Liver (tissue), 9 donors: ENCODE results near the gene THEM4. TPM values are rescaled to one million over a fixed set of nuclear protein-coding genes. Genes with fewer than 3 reads are reported as not detected.
"Not testable (repeated sequence)": the region's sequence is repeated elsewhere in the genome, so short reads cannot be mapped to it uniquely, and the experiment has no call there.

ENCODE experiments used
- DNase-seq: peaks from one replicate; pipeline ENCODE4 v3.0.0-alpha.2; 2017; ENCODE audit warnings: low spot score
- H3K27ac ChIP-seq, 2 donors: one replicate each; pipeline ENCODE4 v1.7.0; 2013; ENCODE audit warnings: inconsistent platforms in 2 of 2, low read length in 2 of 2, control low read depth in 1 of 2, low read depth in 1 of 2, mild to moderate bottlenecking in 1 of 2
- H3K27me3 ChIP-seq, 4 donors: one replicate each; pipeline versions ENCODE4 v1.6.1 to v1.7.0; 2013; ENCODE audit warnings: low read length in 3 of 4, inconsistent platforms in 1 of 4, mild to moderate bottlenecking in 1 of 4, moderate library complexity in 1 of 4; ENCODE audit not compliant: control insufficient read depth in 4 of 4, insufficient read depth in 4 of 4
- H3K36me3 ChIP-seq, 4 donors: one replicate each; pipeline versions ENCODE4 v1.6.1 to v1.7.0; 2013; ENCODE audit warnings: low read length in 3 of 4, mild to moderate bottlenecking in 3 of 4, low read depth in 1 of 4, moderate library complexity in 1 of 4; ENCODE audit not compliant: control insufficient read depth in 4 of 4, insufficient read depth in 3 of 4
- H3K4me1 ChIP-seq, 4 donors: one replicate each; pipeline versions ENCODE4 v1.6.1 to v1.7.0; 2013; ENCODE audit warnings: low read length in 3 of 4, mild to moderate bottlenecking in 3 of 4, moderate library complexity in 1 of 4; ENCODE audit not compliant: control insufficient read depth in 4 of 4, insufficient read depth in 4 of 4
- H3K4me3 ChIP-seq, 3 donors: one replicate each; pipeline versions ENCODE4 v1.6.1 to v1.7.0; 2013; ENCODE audit warnings: low read length in 3 of 3, control low read depth in 1 of 3, low read depth in 1 of 3, mild to moderate bottlenecking in 1 of 3
- H3K9ac ChIP-seq, 2 donors: one replicate each; pipeline ENCODE4 v1.7.0; 2013; ENCODE audit warnings: low read length in 2 of 2, mild to moderate bottlenecking in 2 of 2, moderate library complexity in 2 of 2, control low read depth in 1 of 2, low read depth in 1 of 2
- H3K9me3 ChIP-seq, 4 donors: one replicate each; pipeline versions ENCODE4 v1.6.1 to v1.7.0; 2013; ENCODE audit warnings: low read length in 3 of 4; ENCODE audit not compliant: control insufficient read depth in 4 of 4
- ATF3 ChIP-seq: IDR thresholded peaks from 2 replicates; pipeline ENCODE4 v1.6.1; 2016; ENCODE audit warnings: antibody characterized with exemption
- CTCF ChIP-seq: fragments of 150-350 bp; IDR thresholded peaks from 2 replicates; pipeline ENCODE4 v1.5.1; 2017; ENCODE audit warnings: improper control_type of control experiment, low read depth, low read length; ENCODE audit not compliant: missing input control
- FOXA1 ChIP-seq: IDR thresholded peaks from 2 replicates; pipeline ENCODE4 v1.6.1; 2016; ENCODE audit warnings: antibody characterized with exemption
- FOXA2 ChIP-seq: IDR thresholded peaks from 2 replicates; pipeline ENCODE4 v1.6.1; 2016; ENCODE audit warnings: antibody characterized with exemption
- HNF4A ChIP-seq, 2 donors: conservative IDR thresholded peaks; 2 replicates each; pipeline ENCODE4 v1.6.1; 2016; ENCODE audit warnings: antibody characterized with exemption in 2 of 2, mild to moderate bottlenecking in 2 of 2
- JUND ChIP-seq, 2 donors: IDR thresholded peaks; 2 replicates each; pipeline ENCODE4 v1.6.1; 2016; ENCODE audit warnings: antibody characterized with exemption in 2 of 2
- RAD21 ChIP-seq, 2 donors: IDR thresholded peaks; 2 replicates each; pipeline ENCODE4 v1.6.1; 2016; ENCODE audit warnings: antibody characterized with exemption in 2 of 2, mild to moderate bottlenecking in 2 of 2
- SP1 ChIP-seq: IDR thresholded peaks from 2 replicates; pipeline ENCODE4 v1.6.1; 2018; ENCODE audit warnings: antibody characterized with exemption, mild to moderate bottlenecking
- TAF1 ChIP-seq: conservative IDR thresholded peaks from 2 replicates; pipeline ENCODE4 v1.6.1; 2016; ENCODE audit warnings: antibody characterized with exemption, mild to moderate bottlenecking
- ZBTB33 ChIP-seq: IDR thresholded peaks from 2 replicates; pipeline ENCODE4 v1.6.1; 2016; ENCODE audit warnings: antibody characterized with exemption
- WGBS: extraction: QIAGEN DNeasy Blood & Tissue Kit; methylation state at CpG from one replicate; pipeline ENCODE4 v1.1.7; 2013; 5-methylcytosine and 5-hydroxymethylcytosine counted together
- polyA plus RNA-seq, 2 donors: library from polyadenylated mRNA; stranded (reverse) in 1 of 2; unstranded in 1 of 2; fragments of 200-250 nt in 1 of 2; fragments of >200 nt in 1 of 2; fragmentation: Nextera tagmentation in 1 of 2; extraction: Ambion mirVana in 1 of 2; gene quantifications; one replicate each; pipeline versions ENCODE4 v1.2.1 to v1.2.3, GENCODE V29; 2013 to 2015
- total RNA-seq, 2 donors: library from RNA; depleted of rRNA; stranded (reverse); fragments of >200 nt; gene quantifications; one replicate each; pipeline ENCODE4 v1.2.3, GENCODE V29; 2014
- donor health status: healthy.
- donor health status: healthy.
- donor health status: healthy.
- donor health status: healthy.
- donor health status: healthy.

Gene THEM4
- total and polyA plus RNA-seq, 4 donors: 6.1 to 16.2 (median 9.8) TPM

- TF ChIP-seq CTCF (no peak), ATF3 (no peak), FOXA2 (no peak)
These were observed 23.8 kb downstream of the THEM4 start (continued) for GRCh38 chr1:151885479-151885878.

- DNase-seq, H3K4me3 ChIP-seq, H3K4me1 ChIP-seq, H3K27me3 ChIP-seq, H3K36me3 ChIP-seq, H3K9ac ChIP-seq, H3K9me3 ChIP-seq, H3K27ac ChIP-seq: not testable (repeated sequence)
- 98% methylated on average over 5 of the region's 5 CpGs for WGBS
These were observed 24.4 kb downstream of the THEM4 start for GRCh38 chr1:151884879-151885278.

- H3K9me3 ChIP-seq, DNase-seq, H3K36me3 ChIP-seq, H3K27me3 ChIP-seq, H3K27ac ChIP-seq, H3K9ac ChIP-seq, H3K4me3 ChIP-seq, H3K4me1 ChIP-seq: not testable (repeated sequence)
- WGBS: 93% methylated on average over 3 of the region's 3 CpGs
These were observed 24.9 kb downstream of the THEM4 start for GRCh38 chr1:151884445-151884844.

GRCh38 chr1:151883898-151884297, 25.4 kb downstream of the THEM4 start:
- not testable (repeated sequence) for DNase-seq, H3K9ac ChIP-seq, H3K27me3 ChIP-seq, H3K9me3 ChIP-seq, H3K4me3 ChIP-seq, H3K4me1 ChIP-seq, H3K36me3 ChIP-seq, H3K27ac ChIP-seq
- 96% methylated on average over 4 of the region's 4 CpGs for WGBS

- not testable (repeated sequence) for H3K27ac ChIP-seq, H3K36me3 ChIP-seq, DNase-seq, H3K9me3 ChIP-seq, H3K4me1 ChIP-seq, H3K27me3 ChIP-seq, H3K9ac ChIP-seq, H3K4me3 ChIP-seq
- WGBS: 94% methylated on average over 5 of the region's 5 CpGs
These were observed 26.4 kb downstream of the THEM4 start for GRCh38 chr1:151882918-151883317.

- 98% methylated on average over 2 of the region's 2 CpGs for WGBS
- Histone ChIP-seq H3K27me3 (no peaks in the 10 kb centered on the region), H3K27ac (no peak overlapping the region), H3K36me3 (peaks cover 0 to 5% (median under 1%) of the 10 kb centered on the region in 4 donors), H3K4me3 (no peak overlapping the region), H3K9ac (no peak overlapping the region), H3K4me1 (no peaks in the 10 kb centered on the region), H3K9me3 (no peaks in the 10 kb centered on the region)
- no peak for DNase-seq
- TF ChIP-seq FOXA1 (no peak), TAF1 (no peak), ZBTB33 (no peak), FOXA2 (no peak), HNF4A (conservative IDR thresholded peaks at IDR 0.05) (no peak), RAD21 (IDR thresholded peaks at IDR 0.05) (no peak), SP1 (no peak), JUND (IDR thresholded peaks at IDR 0.05) (no peak)
These were observed 26.8 kb downstream of the THEM4 start for GRCh38 chr1:151882466-151882865.
